Fibroblast of upper back skin (primary cell): ENCODE measurements around the gene CTCF.
A peak's percentile ranks its signal among the peaks of the same experiment; 100 is the strongest.

Source experiments
- DNase-seq: peaks from one replicate; pipeline ENCODE4 v3.0.0-alpha.2; 2013

CTCF gene

DNA sequence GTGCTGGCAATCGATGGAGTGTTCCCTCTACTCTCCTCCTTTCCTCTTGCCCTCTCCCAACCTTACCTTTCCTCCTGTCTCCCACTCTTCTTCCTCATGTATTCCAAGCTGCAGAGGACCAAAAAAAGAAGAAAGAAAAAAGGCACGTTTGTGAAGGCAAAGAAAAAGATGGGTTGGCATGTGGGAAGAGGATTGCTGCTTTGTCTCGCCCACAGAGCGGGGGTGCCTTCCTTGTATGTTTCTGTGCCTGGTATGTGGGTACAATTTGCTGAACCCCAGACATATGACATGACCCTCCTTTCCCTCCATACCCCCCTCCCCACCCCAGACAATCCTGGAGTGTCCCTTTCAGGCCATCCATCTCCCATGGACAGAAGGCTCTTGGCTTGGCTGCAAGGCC is 13.1 kb upstream of the CTCF start:
- DNase-seq, result no peak

DNA sequence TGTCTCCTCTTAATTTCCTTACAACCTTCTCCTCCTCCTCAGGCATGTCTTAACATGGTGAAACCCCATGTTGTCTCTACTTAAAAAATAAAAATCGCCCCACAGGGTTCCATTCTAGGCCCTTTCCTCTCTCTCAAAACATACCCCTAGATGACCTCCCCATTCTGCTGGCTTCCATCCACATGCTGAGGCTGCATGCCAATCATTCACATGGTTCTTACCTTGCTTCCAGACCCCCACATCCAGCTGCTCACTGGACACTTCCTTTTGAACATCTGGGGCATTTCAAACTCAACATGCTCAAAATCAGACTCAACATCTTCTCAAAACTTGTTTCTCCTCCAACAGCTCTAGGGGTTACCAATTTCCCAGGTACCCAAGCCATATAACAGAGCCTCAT is 12.4 kb upstream of the CTCF start:
- DNase-seq, result no peak

DNA sequence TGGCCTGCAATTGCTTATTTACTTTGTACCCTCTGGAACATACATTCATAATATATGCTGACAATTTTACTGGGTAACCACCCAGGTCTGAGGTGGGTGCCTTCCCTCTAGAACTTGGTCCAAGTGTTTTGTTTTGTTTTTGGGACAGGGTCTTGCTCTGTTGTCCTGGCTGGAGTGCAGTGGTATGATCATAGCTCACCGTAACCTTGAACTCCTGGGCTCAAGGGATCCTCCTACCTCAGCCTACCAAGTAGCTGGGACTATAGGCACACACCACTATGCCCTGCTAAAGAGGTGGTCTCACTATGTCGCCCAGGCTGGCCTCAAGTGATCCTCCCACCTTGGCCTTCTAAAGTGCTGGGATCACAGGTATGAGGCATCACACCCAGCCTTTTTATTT is 11.2 kb upstream of the CTCF start:
- no peak for DNase-seq

DNA sequence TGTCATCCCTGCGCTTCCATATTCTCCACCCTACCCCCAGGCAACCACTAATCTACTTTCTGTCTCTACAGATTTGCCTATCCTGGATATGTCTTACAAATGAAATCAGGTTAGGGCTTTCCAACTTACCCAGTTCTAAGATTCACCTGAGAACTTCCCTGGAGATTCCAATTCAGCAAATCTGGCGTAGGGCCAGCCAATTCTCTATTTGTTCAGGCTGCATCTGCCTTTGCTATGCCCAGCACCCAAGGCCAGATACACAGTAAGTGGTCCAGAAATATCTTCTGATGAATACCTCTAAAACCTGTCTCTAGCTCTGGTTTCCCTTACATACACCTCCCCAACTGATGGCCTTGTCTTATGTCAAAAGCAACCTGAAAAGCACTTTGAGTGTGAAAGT is 10.4 kb upstream of the CTCF start:
- no peak for DNase-seq

DNA sequence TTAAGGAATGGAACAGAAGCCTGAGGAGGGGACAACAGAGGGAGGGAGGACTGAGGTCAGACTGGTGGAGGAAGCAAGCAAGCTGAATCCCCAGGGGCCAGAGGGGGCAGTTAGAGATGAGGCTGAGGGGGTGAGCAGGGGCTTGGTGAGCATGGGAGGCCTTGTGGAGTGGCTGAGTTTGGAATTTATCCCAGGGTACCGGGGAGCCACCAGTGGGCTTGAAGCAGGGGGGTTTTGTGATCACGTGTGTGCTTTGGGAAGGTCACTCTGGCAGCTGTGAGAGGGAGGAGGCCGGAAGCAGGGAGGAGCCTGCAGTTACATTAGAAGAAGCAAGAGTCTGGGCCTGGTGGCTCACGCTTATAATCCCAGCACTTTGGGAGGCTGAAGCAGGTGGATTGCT is 9.8 kb upstream of the CTCF start:
- no peak for DNase-seq

DNA sequence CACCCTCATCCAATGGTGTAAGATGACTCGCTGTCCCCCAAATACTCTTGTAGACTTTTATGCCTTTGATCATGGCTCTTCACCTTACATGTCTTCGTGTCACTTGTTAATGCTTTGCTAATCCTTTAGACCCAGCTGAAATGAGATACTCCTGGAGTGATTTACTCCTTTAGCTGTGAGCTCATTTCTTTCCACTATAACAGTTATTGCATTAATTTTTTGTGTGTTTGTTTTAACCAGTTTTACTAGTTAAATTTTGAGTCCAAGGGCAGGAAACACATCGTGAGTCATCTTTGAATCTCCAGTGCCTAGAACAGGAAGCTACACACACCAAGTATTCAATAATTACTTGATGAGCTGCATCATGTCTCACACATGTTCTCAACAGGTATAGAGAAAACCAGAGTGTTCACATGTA is 6.5 kb upstream of the CTCF start:
- DNase-seq, result peak; percentile 48

DNA sequence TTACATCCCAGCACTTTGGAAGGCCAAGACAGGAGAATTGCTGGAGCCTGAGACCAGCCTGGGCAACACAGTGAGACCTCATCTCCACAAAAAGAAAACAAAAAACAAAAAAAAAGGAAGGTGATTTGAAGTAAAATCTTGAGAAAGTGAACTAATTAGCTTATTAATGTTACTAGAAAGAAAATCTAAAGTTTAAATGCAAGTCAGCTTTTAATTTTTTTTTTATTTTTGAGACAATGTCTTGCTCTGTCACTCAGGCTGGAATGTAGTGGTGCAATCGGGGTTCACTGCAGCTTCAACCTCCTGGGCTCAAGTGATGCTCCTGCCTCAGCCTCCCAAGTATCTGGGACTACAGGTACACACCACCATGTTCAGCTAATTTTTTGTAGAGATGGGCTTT is 3.5 kb upstream of the CTCF start:
- DNase-seq, result no peak

DNA sequence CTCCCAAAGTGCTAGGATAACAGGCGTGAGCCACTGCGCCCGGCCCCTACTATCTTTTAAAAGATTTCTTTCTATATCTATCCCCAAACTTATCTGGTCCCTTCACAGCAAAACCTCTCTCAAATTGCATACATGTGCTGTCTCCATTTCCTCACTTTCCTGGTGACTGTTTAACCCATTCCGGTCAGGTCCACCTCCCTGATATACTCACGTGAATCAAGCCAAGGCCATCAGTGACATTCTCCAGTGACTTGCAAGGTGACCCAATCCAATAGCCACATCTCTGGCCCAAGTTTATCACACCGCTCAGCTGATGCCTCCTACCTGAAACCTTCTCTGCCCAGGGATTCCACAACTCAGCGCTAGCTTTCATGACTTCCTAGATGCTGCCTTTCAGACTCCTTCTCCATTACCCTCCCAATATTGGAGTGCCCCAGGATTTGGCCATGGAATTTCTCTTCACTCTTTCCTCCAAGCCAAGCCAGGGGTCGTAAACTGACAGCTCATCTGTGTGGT is 1.4 kb upstream of the CTCF start:
- no peak for DNase-seq

DNA sequence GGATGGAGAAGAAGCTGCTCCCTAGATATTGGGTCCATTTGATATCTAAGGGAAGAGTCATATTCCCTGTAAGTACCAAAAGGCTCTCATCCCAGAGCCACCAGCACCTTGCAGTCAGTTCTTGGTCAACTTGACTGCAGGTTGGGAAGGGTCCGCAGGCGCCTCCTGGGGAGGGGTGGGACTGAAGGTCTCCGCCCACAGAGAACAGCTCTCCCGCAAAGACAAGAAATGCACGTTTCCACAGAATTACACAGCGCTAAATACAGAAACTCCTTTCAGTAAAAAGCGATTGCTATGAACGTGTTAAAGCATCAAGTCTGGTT is 864 bp upstream of the CTCF start:
- DNase-seq, result no peak

DNA sequence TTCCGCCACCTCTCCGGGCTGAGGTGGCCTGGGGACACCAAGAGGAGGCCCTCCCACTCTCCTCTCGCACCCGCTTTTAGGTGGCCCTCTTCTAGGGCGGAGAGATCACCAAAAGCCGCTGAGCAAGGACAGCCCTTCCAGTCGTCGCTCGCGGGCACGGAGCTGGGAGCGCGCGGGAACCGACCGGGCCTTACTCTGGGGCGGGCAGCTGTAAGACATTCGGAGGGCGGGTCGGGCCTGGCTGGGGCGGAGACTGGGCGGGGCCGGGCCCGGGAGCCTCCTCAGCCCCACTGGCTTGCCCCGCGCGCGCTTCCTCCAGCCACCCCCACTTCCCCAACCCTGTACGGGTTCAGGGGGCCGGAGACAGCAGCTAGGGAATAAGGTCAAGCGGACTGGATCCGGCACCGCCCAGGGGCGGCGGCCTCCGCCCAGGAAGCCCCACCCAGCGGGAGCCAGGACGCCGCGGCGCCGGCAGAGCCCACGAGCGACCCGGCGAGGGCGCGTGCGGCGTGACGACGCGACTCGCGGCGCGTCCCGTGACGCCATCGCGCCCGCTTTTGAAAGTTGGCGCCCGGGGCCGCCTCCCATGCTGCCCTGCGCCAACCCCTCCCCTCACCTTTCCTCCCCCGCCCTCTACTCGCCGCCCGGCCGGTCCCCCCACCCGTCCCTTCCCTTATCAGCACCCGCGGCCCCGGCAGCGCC is 351 bp upstream of the CTCF start:
- peak; percentile 96 for DNase-seq

DNA sequence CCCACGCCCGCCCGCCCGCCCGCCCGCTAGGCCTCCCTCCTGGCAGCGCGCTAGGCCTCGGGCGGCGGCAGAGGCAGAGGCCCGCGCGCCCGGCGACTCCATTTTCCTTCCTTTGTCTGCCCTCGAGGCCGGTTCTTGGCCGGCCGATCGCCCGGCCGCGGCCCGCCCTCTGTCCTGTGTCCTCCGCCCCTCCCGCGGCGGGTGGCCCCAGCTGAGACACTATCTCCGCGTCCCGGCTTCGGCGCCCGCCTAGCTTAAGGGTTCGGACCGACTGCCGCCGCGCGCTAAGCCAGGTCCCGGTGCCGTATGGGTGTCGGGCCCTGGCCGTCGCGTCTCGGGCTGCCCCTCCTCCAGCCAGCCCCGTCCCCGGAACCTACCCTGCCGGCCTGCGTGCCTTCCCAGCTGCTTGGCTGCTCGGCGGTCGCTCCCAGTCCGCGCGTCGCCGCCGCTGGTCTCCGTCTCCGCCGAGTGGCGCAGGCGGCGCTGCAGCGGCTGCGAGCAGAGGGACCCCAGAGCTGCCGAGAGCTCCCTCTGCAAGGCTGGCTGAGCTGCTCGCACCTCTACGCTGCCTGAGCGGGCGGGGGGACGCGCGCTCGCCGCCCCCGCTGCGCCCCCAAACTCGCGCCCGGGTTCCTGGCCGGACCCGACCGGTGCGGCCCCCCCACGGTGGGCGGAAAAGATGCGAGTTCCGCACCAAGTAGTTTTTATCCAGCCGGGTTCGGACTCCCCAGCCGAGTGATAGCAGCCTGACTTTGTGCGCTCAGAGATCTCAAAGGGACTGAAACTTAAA is 787 bp downstream of the CTCF start:
- DNase-seq, result peak; percentile 56

DNA sequence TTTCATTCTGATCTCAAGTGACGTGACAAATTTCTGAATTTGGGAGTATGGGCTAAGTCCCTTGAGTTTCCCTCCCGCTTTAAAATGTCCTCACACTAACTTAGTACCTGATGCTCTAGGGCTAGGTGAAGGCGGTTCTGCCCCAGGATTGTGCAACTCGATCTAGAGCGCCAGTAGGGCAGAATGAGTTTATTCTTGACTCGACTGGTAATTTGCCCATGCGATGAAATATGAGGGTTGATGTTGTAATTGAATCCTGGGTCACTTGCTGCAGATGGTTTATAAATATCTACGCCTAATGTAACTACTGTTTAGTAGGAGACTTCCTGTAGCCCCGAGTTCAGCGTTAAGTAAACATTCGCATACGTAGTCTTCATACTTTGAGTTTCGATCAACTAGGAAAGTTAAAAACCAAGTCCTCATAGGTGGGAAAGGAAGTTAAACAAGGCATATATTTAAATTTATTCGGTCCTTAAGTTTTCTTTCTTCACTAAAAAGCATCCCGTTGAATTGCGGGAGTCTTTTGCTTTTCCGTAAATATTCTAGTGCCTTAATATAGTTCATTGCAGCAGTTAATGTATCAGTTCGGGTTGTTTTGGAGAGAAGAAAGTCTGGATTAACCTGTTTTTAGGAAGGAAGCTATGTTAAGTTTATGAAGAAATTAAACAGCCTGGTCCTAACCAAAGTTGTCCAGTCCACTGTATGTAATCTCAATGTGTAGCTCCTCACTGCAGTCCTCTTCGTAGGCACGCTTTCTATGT is 1.6 kb downstream of the CTCF start:
- DNase-seq, result peak; percentile 52

DNA sequence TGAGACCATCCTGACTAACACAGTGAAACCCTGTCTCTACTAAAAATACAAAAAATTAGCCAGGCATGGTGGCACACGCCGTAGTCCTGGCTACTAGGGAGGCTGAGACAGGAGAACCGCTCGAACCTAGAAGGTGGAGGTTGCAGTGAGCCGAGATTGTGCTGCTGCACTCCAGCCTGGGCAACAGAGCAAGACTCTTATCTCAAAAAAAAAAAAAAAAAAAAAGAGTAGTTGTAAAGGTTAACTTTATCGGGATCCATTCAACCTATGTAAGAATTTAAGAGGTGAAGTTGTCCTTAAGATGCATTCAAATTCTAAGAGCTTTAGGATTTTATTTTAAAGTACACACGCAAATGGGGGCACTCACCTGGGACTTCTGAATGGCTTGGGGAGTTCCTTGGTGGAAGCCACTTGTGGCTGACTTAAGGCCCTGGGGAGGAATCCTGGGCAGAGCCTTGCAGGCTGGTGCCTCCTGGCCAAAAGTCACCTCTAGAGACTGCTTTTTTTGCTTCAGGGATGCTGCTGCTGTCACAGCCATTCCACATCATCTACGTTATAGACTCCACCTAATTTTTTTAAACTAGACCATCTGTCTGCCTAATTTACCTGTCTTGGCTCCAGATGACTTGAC is 3.3 kb downstream of the CTCF start:
- no peak for DNase-seq

DNA sequence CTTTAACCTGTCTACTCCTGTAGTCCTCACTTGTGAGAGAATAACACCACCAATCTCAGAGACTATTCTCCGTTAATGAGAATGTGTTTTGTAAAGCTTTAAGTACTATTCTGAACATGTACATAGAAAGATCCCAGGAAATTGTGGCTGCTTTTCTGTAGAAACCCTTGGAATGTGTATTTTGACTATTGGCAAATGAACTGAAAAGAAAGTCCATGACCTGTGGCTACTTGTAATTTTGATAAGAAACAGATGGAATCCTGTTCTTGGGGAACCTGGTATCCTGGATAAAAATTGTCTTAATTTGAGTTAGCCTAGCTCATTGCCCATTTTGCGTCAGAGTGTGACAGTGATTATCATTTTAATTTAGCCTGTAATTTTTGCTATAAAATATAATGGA is 9.1 kb downstream of the CTCF start:
- peak; percentile 64 for DNase-seq

DNA sequence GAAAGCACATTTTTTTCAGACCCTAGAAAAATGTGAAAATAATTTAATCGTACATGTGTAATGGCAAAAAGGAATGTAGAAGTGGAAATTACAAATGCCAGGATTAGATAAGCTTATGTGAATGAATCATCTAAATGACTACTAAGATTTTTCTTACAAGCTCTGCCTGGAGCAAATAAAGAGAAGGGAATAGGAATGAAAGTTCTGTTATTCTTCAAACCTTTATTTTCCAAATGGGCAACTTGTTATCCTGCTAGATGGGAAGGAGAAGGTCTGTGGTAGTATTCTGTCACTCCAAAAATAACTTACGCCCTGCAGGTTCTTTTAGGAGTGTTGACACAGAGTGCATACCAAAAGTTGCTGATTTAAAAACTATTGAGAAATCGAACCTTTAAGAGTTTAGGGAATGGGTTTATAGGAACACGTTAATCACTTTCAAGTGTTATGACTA is 9.7 kb downstream of the CTCF start:
- peak; percentile 63 for DNase-seq

DNA sequence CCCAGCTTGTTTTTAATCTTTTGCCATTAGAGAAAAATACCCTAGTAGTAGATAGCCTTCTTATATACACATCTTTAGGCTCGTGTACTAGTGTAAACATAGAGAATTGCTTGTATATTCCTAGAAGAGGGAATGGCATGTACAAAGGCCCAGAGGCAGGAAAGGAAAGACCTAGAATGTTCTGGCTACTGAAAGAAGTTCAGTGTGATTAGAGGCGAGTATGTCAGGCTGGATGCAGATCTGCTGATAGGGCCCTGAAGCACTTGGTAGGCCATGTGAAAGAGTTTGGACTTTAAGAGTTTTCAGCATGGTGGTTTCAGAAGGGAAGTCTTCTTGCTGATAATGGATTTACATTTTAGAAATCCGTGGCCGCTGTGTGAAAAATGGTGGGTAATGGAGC is 17.4 kb downstream of the CTCF start:
- DNase-seq, result no peak

DNA sequence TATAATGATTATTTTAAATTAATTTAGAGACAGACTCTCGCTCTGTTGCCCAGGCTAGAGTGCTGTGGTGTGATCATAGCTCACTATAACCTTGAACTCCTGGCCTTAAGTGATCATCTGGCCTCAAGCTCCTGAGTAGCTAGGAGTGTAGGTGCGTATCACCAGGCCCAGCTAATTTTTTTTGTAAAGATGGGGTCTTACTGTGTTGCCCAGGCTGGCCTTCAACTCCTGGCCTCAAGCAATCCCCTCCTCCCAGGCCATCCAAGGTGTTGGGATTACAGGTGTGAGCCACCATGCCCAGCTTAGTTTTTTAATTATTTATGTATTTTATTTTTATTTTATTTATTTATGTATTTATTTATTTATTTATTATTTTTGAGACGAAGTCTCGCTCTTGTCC is 17.9 kb downstream of the CTCF start:
- DNase-seq, result no peak

DNA sequence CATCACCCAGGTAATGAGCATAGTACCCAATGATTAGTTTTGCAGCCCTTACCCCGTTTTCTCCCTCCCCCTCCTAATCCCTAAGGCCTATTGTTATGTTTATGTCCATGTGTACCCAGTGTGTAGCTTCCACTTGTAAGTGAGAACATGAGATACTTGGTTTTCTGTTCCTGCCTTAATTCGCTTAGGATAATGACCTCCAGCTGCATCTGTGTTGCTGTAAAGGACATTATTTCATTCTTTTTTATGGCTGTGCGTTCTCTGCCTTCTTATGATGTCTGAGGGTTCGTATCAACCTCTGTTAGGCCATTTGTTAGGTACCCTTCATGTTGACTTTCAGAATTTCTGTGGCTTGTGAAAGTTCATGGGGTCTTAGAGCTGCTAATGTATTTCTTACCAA is 31.0 kb downstream of the CTCF start:
- DNase-seq, result peak; percentile 3

DNA sequence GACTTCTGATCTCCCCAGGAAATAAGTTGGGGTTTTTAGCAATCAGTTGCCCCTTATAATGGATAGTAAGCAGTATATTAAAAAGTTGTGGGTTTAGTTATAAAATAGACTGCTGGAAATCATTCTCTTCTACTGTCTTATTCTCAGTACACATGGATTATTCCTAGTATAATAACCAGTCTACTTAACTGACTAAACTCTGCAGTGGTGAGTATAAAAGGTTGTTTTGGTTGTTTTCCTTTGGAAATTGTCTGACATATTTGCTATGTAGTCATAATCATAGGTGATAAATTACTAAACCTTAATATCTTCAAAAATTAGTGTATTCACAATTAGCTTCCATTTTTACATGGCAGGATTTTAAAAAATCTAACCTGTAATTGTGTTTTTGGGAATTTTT is 31.4 kb downstream of the CTCF start:
- no peak for DNase-seq

DNA sequence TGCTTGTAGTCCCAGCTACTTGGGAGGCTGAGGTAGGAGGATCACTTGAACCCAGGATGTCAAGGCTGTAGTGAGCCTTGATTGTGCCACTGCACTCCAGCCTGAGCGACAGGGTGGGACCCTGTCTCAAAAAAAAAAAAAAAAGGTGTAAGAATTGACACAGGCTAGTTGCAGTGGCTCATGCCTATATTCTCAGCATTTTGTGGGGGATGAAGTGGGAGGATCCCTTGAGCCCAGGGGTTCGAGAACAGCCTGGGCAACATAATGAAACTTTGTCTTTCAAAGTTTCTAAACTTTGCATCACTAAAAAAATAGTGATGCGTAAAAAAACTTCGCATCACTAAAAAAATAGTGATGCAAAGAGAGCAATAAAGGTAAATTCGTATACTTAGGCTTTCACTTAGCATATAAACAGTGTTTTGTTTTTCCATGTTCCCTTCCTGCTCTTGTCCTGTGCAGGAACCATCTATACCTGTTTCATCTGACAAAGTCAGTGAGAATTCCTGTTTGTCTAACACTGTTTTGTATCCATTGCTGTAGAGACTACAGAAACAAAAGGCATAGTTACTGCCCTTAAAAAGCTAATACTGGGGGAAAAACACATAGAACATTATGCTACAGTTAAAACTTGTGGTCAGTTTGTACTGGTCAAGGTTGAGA is 32.1 kb downstream of the CTCF start:
- DNase-seq, result no peak

DNA sequence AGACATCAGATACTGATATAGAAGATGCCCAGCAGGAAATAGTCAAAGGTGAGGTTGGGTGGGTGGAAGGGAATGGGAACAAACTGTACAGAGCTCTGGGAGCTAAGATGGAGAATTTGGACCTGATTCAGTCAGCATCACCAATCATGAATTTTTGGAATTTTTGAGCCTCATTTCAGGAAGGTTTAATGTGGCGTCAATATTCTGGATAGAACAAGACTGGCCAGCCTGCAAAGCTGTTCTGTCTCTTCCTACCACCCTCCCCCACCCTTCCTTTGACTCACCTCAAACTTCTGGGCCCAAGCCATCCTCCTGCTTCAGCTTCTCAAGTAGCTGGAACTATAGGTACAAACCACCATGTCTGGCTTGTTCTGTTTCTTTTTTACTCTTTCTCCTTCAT is 32.6 kb downstream of the CTCF start:
- peak; percentile 77 for DNase-seq

DNA sequence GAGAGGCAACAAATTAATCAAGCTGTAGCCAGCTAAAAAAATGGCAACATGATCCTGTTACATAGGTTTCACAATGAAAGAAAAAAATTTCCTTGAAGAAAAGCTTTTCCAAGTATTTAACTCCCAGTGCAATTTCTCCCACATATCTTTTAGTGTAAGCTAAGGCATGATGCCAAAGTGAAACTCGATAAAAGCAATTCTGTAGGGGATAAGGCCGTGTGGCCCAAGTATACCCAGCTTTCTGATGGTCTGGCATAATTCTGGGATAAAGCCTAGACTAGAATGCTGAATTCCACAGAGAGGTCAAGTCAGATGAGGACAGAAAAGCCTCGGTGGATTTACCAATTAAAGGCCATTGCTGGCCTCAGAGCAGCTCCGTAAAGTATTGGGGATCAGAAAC is 36.2 kb downstream of the CTCF start:
- peak; percentile 14 for DNase-seq

DNA sequence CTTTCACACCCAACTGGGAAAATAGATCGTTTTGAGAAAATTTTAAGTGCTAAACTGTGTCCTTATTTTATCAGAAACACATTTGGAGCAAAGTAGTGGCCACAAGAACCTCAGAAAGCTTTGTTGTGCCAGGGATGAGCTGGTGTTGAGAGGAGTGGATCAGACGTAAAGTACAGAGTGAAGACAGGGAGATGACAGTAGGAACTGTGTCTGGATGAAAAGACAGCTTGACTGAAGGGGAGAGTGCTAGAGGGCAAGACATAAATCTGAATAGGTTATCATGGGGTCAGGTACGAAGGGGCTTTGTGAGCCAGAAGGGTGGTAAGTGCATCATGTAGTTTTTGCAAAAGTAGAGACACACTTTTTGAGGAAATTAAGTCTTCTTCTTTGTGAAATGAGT is 43.3 kb downstream of the CTCF start:
- no peak for DNase-seq
